ENCODE data around the gene MYO1E.

DNA sequence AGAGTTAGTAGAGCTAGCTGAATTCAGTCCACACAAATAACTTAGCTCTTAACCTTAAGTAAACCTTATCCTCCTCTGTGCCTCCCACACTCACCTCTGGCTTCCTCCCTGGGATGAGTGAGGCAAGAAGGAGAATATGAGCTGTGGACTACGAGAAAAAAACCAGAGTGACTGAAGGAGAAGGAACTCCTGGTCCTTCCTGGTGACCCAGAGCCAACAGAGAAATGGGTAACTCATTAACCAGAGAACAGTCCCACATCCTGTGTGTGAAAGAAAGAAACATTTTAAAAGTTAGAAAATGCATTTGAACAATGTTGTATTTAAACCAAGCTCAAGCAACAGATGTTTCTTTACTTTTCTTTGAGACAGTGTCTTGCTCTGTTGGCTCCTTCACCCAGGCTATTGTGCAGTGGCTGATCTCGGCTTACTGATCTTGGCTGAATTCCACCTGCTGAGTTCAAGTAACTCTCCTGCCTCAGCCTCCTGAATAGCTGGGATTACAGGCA, 37.8 kb upstream of the MYO1E start:
- TF ChIP-seq, protein P1, sequence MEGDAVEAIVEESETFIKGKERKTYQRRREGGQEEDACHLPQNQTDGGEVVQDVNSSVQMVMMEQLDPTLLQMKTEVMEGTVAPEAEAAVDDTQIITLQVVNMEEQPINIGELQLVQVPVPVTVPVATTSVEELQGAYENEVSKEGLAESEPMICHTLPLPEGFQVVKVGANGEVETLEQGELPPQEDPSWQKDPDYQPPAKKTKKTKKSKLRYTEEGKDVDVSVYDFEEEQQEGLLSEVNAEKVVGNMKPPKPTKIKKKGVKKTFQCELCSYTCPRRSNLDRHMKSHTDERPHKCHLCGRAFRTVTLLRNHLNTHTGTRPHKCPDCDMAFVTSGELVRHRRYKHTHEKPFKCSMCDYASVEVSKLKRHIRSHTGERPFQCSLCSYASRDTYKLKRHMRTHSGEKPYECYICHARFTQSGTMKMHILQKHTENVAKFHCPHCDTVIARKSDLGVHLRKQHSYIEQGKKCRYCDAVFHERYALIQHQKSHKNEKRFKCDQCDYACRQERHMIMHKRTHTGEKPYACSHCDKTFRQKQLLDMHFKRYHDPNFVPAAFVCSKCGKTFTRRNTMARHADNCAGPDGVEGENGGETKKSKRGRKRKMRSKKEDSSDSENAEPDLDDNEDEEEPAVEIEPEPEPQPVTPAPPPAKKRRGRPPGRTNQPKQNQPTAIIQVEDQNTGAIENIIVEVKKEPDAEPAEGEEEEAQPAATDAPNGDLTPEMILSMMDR (IDR thresholded peaks at IDR 0.05) = no peak
- TF ChIP-seq ZFX (IDR thresholded peaks at IDR 0.05; ENCODE audit: borderline replicate concordance) = no peak
